Measurements from ENCODE around the gene NOC2L. TPM values are rescaled to one million over a fixed set of nuclear protein-coding genes. Genes with fewer than 3 reads are reported as not detected.

Gene NOC2L
- total RNA-seq, 1 donor from 2014 or later, result 32.5 TPM

DNA sequence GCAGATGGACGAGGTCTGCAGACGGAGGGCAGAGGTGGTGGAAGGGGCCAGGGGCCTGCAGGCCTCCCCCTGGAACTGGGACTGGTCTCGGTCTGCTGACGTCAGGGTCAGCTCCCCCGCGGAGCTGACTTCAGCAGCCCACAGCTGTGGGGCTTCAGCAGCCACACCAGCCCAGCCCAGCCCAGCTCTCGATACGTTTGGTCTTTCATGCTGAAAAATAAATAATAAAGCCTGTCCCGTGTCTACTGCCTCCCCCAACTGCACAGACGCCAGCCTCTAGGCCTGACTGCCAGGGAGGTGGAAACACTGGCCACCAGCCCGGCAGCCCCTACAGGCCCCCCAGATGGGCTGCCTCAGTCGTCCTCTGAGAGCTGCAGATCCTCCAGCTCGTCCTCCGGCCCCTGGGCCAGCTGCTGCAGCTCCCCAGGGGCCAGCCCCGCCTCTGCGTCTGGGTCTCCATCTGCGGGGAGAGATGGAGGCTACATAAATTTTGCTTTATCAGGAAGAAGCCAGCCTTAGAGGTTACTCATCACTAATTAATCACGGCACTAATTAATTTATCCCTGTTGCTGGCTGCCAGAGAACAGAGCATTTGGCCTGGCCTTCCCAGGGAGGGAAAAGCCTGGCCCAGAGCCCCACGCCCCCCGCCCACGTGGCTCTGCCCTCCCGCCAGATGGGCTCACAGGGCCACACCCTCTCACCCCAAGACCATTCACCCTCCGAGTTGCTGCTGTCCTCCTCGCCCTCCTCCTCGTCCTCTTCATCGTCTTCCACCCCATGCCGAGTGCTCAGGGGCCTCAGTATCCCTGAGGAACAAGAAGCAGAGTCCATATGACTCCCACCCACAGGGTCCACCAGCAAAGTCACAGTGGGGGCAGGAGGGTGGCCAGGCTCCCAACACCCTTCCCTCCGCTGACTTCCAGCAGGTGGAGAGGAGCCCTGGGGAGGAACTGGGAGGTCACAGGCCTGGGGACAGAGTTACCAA is 14.4 kb downstream of the NOC2L start:
- ATAC-seq (no peak), DNase-seq (ENCODE audit: low spot score) (no peak)

DNA sequence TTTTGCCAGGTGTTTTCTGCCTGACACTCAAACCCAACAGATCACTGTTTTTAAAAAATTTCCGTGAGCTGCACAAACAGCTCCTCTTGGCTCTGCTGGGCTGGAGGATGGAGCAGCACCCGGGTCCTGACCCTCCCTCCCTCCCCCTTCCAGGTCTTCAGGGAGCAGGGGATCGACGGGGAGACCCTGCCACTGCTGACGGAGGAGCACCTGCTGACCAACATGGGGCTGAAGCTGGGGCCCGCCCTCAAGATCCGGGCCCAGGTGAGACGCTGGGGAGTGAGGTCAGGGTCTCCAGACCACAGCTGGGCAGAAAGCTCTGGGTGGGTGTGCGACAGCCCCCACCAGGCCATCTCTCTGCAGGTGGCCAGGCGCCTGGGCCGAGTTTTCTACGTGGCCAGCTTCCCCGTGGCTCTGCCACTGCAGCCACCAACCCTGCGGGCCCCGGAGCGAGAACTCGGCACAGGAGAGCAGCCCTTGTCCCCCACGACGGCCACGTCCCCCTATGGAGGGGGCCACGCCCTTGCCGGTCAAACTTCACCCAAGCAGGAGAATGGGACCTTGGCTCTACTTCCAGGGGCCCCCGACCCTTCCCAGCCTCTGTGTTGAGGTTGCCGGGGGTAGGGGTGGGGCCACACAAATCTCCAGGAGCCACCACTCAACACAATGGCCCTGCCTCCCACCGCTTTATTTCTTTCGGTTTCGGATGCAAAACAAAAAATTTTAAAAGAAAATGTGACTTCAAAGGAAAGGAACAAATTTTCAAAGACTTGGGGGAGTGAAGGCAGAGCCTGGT is 15.3 kb downstream of the NOC2L start:
- no peak for ATAC-seq
- DNase-seq (ENCODE audit: low spot score), result no peak

DNA sequence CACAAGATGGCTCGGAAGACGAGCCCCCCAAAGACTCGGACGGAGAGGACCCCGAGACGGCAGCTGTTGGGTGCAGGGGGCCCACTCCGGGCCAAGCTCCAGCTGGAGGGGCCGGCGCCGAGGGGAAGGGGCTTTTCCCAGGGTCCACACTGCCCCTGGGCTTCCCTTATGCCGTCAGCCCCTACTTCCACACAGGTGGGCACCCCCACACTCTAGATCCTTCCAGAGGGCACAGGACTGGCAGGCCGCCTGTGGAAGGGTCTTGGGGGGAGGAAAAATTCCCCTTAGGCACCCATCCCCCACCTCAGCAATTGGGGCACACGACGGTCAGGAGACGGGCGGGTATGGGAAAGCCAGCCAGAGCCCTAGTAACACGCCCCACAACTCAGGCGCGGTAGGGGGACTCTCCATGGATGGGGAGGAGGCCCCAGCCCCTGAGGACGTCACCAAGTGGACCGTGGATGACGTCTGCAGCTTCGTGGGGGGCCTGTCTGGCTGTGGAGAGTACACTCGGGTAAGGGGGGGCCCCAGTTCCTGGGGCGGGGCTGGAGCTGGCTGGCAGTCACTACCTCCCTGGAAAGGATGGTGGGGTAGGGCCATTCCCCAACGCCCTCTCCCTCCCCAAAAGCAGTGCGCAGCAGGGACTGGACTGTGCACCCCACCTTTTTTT is 16.1 kb downstream of the NOC2L start:
- DNase-seq (ENCODE audit: low spot score) (no peak), ATAC-seq (no peak)

DNA sequence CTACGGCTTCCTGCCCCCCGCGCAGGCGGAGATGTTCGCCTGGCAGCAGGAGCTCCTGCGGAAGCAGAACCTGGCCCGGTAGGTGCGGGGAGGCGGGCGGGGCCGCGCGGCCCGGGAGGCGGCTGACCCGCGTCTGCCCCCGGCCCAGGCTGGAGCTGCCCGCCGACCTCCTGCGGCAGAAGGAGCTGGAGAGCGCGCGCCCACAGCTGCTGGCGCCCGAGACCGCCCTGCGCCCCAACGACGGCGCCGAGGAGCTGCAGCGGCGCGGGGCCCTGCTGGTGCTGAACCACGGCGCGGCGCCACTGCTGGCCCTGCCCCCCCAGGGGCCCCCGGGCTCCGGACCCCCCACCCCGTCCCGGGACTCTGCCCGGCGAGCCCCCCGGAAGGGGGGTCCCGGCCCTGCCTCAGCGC is 16.6 kb downstream of the NOC2L start:
- no peak for DNase-seq (ENCODE audit: low spot score)
- no peak for ATAC-seq

DNA sequence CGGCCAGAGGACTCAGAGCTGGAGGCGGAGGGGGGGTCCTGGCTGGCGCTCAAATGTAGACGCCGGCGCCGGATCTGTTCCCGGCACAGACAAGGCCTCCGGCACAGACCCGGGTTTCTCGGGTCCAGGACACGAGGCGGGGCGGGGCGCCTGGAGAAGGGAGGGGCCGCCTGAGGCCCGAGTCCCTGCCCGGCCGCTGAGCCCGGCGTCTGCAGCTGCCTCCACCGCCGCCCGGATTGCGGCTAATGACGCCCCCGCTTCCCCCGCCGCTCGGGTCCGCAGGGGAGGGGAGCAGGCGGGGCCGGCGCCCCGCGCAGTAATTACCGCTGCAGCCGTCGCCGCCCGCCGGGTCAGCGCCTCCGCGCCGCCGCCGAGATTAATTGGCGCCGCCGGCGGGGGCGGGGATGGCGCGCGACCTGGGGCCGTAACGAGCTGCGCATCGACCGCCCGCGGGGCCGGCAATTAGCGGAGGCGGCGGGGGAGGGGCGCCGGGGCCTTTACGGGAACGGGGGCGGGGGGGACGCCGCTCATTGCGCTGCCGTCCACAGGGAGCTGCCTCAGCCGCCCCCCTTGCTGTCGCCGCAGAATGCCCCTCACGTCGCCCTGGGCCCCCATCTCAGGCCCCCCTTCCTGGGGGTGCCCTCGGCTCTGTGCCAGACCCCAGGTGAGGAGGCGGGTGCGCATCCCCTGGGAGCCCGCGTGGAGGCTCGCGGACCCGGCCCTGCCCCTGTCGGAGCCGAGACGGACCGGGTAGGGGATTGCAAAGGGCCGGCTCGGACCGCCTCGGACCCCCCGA is 17.3 kb downstream of the NOC2L start:
- no peak for DNase-seq (ENCODE audit: low spot score)

DNA sequence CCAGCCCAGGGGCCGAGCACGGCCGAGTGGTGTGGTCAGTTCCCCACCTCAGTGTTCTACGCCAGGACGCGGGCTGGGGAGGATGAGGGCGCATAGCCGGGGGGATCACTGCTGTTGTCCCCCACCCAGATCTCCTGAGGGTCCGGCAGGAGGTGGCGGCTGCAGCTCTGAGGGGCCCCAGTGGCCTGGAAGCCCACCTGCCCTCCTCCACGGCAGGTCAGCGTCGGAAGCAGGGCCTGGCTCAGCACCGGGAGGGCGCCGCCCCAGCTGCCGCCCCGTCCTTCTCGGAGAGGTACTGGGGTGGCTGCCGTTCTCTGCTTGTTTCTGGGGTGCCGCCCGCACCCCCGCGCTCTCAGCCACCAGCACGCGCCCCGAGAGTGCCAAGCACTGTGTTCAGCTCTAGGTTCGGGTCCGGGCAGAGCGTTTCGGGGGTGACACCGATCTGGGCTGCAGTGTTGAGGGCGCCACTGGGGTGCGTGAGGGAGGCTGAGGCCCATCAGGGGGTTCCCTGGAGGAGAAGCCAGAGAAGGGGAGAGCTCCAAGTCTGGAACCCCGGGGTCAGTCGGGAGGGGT is 18.0 kb downstream of the NOC2L start:
- no peak for DNase-seq (ENCODE audit: low spot score)
- no peak for ATAC-seq

More for the DNA sequence above, 17.3 kb downstream of the NOC2L start:
- peak; percentile 40 for ATAC-seq

DNA sequence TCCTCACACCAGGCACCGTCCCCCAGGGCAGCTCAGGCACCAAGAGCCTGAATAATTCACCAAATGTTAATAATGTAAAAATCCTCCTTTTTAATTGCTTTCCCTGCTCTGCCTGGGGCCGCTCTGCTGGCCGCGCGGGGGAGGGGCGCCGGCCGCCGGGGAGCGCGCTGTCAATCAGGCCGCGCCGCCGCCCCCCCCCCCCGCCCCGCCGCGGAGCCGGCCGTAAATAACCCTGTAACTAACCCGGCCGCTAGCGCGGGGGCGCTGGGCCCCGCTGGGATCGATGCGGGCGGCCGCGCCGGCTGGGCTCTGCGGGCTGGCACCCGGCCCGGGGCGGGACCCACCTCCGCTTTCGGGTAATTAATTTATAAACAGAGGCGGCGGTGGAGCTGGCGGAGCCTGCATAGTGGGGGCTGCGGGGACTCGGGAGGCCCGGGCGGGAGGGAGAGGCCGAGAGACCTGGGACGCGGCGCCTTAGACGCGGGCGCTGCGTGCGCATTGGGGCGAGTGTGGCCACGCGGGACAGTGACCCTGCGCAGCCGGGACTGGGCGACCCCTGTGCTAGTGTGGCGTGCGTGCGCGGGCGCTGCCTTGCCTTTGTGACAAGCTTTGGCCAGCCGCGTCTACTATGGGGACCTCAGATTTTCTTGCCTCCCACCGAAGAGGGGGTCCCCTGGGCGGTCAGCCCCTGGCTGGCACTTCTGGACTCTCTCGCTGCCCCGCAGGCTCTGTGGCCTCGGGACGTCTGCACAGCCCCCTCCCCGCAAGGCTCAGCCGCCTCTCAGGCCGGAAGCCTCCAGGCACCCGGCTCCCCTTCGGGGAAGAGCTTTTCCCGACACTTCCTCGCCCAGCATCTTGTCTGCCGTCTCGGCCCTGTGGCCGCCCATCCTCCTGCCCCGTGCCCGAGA is 18.7 kb downstream of the NOC2L start:
- ATAC-seq (peak; percentile 29), DNase-seq (ENCODE audit: low spot score) (no peak)

DNA sequence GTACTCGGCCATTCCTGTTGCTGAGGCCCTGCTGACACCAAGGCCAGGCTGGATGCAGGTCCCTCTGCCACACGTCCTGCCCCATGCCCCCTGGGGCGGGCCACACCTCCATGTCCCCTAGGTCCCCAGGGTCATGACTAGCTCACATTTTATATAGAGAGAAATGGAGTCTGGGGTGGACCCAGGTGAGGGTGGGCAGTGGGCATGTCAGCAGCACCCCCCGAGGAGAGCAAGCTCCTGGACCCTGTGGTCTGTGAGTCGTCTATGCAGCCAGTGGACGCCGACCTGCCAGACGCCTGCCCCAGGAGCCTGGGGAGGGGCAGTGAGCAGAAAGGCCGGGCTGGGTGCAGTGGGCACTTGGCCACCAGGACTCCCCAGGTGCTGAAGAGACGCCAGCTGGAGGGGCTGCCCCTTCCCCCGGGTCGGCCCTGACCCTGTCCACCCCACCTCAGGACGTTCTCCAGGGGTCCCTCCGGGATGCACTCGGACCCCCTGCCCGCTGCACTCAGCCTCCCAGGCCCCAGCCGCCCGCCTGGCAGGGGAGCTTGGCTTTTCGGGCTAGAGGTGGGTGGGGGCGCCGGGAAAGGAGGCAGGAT is 19.4 kb downstream of the NOC2L start:
- ATAC-seq (no peak), DNase-seq (ENCODE audit: low spot score) (no peak)

DNA sequence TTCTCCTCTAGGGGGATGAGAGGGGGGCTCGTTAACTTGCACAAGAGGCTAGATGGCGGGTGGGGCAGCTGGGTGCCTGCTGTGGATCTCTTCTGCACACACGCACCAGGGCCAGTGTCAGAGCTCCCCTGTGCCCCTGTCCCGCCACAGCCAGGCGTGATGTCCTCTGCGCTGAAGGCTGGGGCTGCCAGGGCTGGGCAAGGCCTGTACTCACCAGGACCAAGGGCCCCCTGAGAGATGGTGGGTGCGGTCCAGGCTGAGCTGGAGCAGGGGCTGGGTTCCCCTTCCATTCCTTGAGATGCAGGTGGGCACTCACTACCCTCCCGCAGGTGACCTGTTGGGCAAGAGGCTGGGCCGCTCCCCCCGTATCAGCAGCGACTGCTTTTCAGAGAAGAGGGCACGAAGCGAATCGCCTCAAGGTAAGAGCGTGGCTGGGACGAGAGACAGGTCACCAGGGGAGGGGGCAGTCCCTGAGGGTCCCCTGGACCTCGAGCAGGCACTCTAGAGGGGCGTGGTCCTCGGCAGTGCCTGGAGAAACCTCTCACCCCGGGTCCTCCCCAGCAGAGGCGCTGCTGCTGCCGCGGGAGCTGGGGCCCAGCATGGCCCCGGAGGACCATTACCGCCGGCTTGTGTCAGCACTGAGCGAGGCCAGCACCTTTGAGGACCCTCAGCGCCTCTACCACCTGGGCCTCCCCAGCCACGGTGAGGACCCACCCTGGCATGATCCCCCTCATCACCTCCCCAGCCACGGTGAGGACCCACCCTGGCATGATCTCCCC is 20.2 kb downstream of the NOC2L start:
- ATAC-seq, result no peak

DNA sequence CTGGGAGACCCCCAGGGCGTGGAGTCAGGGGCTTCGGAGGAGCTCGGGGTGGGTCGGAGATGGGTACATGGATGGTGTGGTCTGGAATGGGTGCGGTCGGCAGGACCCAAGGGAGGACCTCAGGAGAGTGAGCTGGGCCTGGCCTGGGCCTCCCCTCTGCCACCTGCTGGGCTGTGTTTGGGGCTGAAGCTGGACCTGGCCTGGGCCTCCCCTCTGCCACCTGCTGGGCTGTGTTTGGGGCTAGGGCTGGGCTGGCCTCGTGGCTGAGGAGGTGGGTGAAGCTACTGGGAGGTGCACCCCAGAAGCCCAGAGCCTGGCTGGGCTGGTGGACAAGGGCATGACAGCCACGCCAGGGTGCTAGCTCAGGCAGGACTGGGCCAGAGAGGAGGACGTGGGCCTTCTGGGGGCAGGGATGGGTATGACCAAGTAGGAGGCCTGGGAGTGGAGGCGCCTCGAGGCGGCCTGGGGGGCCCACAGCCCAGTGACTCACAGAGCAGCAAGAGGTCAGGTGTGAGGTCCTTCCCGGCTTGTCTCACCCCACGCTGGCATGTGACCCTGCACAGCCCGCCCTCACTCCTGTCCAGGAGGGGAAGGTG is 20.9 kb downstream of the NOC2L start:
- peak; percentile 67 for DNase-seq (ENCODE audit: low spot score)
- ATAC-seq, result peak; percentile 81

More for the DNA sequence above, 20.2 kb downstream of the NOC2L start:
- no peak for DNase-seq (ENCODE audit: low spot score)

DNA sequence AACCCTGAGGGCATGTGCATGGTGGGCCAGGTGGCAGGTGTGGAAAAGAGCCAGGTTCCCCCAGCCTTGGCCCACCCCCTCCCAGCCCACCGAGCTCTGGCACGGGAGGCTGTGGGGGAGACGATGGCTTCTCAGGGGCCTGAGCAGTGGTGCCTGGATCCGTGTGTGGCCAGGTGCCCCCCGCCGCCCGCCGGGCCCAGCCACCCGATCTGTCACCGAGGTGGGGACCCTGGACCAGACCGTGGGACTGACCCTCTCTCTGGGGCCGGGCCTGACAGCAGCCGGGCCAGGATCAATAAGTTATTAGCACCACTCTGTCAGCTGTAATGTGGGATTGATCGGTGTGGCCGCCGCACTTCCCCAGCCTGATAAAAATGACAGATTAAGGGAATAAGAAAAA is 21.5 kb downstream of the NOC2L start:
- DNase-seq (ENCODE audit: low spot score), result no peak
- no peak for ATAC-seq

DNA sequence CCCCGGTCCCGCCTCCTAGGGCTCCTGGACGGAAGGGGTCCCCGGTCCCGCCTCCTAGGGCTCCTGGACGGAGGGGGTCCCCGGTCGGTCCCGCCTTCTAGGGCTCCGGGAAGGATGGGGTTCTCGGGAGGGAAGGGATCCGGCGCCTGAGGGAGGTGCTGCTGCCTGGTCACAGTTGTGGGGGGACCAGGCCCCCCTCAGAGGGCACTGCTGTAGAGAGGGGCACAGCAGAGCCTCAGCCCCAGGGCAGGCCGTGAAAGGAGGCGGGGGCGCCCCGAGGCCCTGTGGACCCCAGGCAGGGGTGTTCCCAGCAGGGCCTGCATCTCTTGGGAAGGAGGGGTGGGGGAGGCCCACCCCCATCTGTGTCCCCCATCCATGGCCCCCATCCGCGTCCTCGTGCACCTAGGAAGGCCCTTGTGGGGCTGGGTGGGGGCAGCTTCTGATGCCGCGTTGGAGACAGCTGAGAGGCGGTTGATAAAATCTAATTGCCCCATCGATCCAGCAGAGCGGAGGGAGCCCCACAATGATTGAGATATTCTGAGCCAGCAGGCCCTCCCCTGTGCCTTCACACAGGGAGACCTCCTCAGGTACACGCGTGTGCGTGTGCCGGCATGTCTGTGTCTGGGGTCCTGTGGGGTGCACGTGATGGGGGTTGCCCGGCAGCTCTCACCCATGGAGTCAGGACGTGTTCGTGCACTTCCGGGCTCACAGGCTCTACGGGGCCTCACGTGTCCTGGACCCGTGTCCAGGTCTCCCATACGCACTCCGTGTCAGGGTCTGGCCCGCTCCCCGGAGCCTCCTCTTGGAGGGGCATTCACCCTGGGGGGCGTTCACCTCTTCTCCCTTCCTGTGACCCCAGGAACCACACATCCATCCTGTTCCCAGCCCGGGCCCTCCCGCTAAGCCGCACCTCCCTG is 22.4 kb downstream of the NOC2L start:
- ATAC-seq (no peak), DNase-seq (ENCODE audit: low spot score) (no peak)

DNA sequence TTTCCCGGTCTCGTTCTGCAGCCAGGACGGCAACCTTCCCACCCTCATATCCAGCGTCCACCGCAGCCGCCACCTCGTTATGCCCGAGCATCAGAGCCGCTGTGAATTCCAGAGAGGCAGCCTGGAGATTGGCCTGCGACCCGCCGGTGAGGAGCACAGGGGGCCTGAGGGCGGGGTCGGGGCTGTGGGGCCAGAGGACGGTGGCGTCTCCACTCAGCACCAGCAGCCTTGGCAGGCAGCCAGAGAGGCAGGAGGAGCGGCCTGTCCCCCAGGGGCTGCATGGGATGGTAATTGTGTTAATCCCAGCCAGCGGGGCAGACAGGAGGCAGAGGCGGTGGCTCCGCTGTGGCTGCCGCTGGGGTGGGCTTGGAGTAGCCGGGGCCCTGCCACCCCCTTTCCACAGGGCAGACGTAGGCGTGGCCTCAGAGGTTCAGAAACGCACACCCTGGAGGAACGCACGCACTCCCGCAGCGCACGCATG is 23.3 kb downstream of the NOC2L start:
- no peak for ATAC-seq
- no peak for DNase-seq (ENCODE audit: low spot score)

DNA sequence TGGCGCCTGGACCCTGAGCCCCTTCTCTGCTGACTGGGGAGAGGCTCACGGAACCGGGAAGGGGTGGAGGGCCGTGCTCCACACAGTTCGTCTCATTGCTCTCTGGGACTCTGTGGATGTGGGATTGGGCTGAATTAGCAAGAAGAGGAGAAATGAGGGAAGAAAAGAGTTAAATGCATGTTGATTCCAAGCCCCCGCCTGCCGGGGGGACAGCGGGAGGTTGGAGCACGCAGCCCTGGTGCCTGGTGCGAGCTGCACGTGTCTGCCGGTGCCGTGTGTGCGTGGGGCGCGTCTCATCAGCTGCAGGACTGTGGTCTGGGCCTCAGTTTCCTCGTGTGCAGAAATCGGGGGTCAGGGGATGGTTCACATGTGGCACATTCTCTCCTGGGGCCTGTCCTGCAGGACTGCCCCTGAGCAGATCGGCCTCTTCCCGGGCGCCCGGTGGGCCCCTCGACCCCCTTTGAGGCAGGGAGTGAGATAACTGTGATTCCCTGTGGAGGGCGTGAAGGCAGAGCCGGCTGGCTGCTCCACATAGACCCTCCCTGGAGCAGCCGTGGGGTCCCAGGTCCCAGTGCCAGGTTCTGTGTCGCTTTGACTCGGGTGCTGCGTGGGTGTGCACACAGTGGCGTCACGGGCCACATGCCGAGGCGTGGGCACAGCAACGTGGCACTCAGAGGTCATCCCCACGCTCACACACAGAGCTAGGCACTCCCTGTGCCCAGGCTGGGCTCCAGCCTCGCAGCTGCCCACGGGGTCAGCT is 23.9 kb downstream of the NOC2L start:
- no peak for DNase-seq (ENCODE audit: low spot score)
- no peak for ATAC-seq

DNA sequence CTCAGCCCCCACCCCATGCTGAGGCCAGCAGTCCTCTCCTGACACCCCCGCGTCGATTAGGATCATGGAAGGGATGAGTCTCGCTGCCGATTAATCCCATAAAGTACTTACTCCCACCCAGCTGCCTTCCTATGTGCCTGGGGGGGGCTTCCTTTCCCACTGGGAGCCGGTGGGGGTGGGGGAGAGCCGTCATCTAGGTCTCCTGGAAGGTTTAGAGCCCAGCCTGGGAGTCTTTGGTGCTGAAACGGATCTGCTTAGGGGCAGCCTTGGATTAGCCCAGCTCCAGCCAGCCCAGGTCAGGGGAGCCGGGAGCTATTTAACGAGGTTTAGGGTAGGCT is 25.5 kb downstream of the NOC2L start:
- no peak for DNase-seq (ENCODE audit: low spot score)

More for the DNA sequence above, 25.5 kb downstream of the NOC2L start:
- no peak for ATAC-seq
